ENCODE data around the gene ZBTB4.

- TF ChIP-seq POLR2A (IDR thresholded peaks at IDR 0.05; ENCODE audit: low read length) (no peak), GATA1 (IDR thresholded peaks at IDR 0.05; ENCODE audit: low read depth, low read length) (no peak)
Measured at GRCh38 chr17:7468804-7469389, 10.5 kb downstream of the ZBTB4 start.
